Measurements from ENCODE around the gene HIVEP1.

Gene HIVEP1

GRCh38 chr6:12049165-12049564 is 37.1 kb downstream of the HIVEP1 start:
- no peak for DNase-seq (ENCODE audit: low read depth)
- H3K4me3 ChIP-seq (ENCODE audit: control insufficient read depth, low read depth, low read length) = no peak overlapping the region
- no peak for TF ChIP-seq CTCF (conservative IDR thresholded peaks at IDR 0.05; ENCODE audit: control insufficient read depth, insufficient read depth, low read depth, low read length)

- no peak for TF ChIP-seq CTCF (conservative IDR thresholded peaks at IDR 0.05; ENCODE audit: control insufficient read depth, insufficient read depth, low read depth, low read length)
- no peak overlapping the region for H3K4me3 ChIP-seq (ENCODE audit: control insufficient read depth, low read depth, low read length)
- no peak for DNase-seq (ENCODE audit: low read depth)
Measured at GRCh38 chr6:12051861-12052368, 39.8 kb downstream of the HIVEP1 start.

- DNase-seq (ENCODE audit: low read depth) = no peak
- TF ChIP-seq CTCF (conservative IDR thresholded peaks at IDR 0.05; ENCODE audit: control insufficient read depth, insufficient read depth, low read depth, low read length) = no peak
- H3K4me3 ChIP-seq (ENCODE audit: control insufficient read depth, low read depth, low read length) = no peak overlapping the region
Measured at GRCh38 chr6:12058172-12058961, 46.3 kb downstream of the HIVEP1 start.

GRCh38 chr6:12060780-12061609 is 48.9 kb downstream of the HIVEP1 start:
- no peak for TF ChIP-seq CTCF (conservative IDR thresholded peaks at IDR 0.05; ENCODE audit: control insufficient read depth, insufficient read depth, low read depth, low read length)
- H3K4me3 ChIP-seq (ENCODE audit: control insufficient read depth, low read depth, low read length) = no peak overlapping the region
- no peak for DNase-seq (ENCODE audit: low read depth)

GRCh38 chr6:12062605-12063004 is 50.5 kb downstream of the HIVEP1 start:
- no peak for DNase-seq (ENCODE audit: low read depth)
- TF ChIP-seq CTCF (conservative IDR thresholded peaks at IDR 0.05; ENCODE audit: control insufficient read depth, insufficient read depth, low read depth, low read length) = no peak
- H3K4me3 ChIP-seq (ENCODE audit: control insufficient read depth, low read depth, low read length) = no peak overlapping the region

GRCh38 chr6:12064131-12064530 is 52.0 kb downstream of the HIVEP1 start:
- no peak overlapping the region for H3K4me3 ChIP-seq (ENCODE audit: control insufficient read depth, low read depth, low read length)
- TF ChIP-seq CTCF (conservative IDR thresholded peaks at IDR 0.05; ENCODE audit: control insufficient read depth, insufficient read depth, low read depth, low read length) = no peak
- DNase-seq (ENCODE audit: low read depth) = peak; percentile 90

Data from fibroblast of mammary gland (primary cell).